Astrocyte (in vitro differentiated cells and primary cell): ENCODE data around the gene SLC25A21. TPM values are rescaled to one million over a fixed set of nuclear protein-coding genes. Genes with fewer than 3 reads are reported as not detected.

Source experiments
- DNase-seq: peaks from one replicate; pipeline ENCODE4 v3.0.0-alpha.2; 2010; ENCODE audit warnings: low read depth
- FAIRE-seq: peaks from 2 replicates; lab custom pipeline; 2011; peaks lifted over from hg19 to GRCh38; lab: Jason Lieb, UNC
- H2AFZ ChIP-seq: 2 replicates; pipeline ENCODE4 v1.6.0; 2012; ENCODE audit warnings: low read depth, low read length, inconsistent platforms
- H3K27ac ChIP-seq: 2 replicates; pipeline ENCODE4 v1.5.1; 2011; ENCODE audit warnings: low read depth, low read length, inconsistent platforms
- H3K27me3 ChIP-seq: 2 replicates; pipeline ENCODE4 v1.6.0; 2011; ENCODE audit warnings: low read length, inconsistent platforms; ENCODE audit not compliant: insufficient read depth
- H3K36me3 ChIP-seq: 2 replicates; pipeline ENCODE4 v1.5.1; 2011; ENCODE audit warnings: low read length, inconsistent platforms; ENCODE audit not compliant: insufficient read depth
- H3K4me1 ChIP-seq: 2 replicates; pipeline ENCODE4 v1.5.1; 2011; ENCODE audit warnings: low read length, inconsistent platforms; ENCODE audit not compliant: insufficient read depth
- H3K4me2 ChIP-seq: 2 replicates; pipeline ENCODE4 v1.6.0; 2012; ENCODE audit warnings: low read length, inconsistent platforms
- H3K4me3 ChIP-seq: 2 replicates; pipeline ENCODE4 v1.5.1; 2011; ENCODE audit warnings: low read depth, mild to moderate bottlenecking, low read length, inconsistent platforms; ENCODE audit not compliant: insufficient read depth
- H3K79me2 ChIP-seq: 2 replicates; pipeline ENCODE4 v1.6.0; 2012; ENCODE audit warnings: mild to moderate bottlenecking, low read length, inconsistent platforms; ENCODE audit not compliant: insufficient read depth
- H3K9ac ChIP-seq: 2 replicates; pipeline ENCODE4 v1.6.0; 2012; ENCODE audit warnings: mild to moderate bottlenecking, low read length, inconsistent platforms
- H3K9me3 ChIP-seq: 2 replicates; pipeline ENCODE4 v1.5.1; 2012; ENCODE audit warnings: low read depth, mild to moderate bottlenecking, low read length, inconsistent platforms; ENCODE audit not compliant: insufficient read depth
- H4K20me1 ChIP-seq: 2 replicates; pipeline ENCODE4 v1.6.0; 2012; ENCODE audit warnings: low read length, inconsistent platforms; ENCODE audit not compliant: insufficient read depth
- H3K27ac Mint-ChIP-seq: one replicate; pipeline ENCODE4 v1.8.0; 2021; ENCODE audit warnings: mild to moderate bottlenecking, mixed read lengths; ENCODE audit not compliant: unreplicated experiment
- H3K27me3 Mint-ChIP-seq: one replicate; pipeline ENCODE4 v1.8.0; 2021; ENCODE audit warnings: low read depth, mixed read lengths; ENCODE audit not compliant: unreplicated experiment
- H3K36me3 Mint-ChIP-seq: one replicate; pipeline ENCODE4 v1.8.0; 2021; ENCODE audit warnings: low read depth, mixed read lengths; ENCODE audit not compliant: unreplicated experiment
- H3K4me1 Mint-ChIP-seq: one replicate; pipeline ENCODE4 v1.8.0; 2021; ENCODE audit warnings: low read depth, mixed read lengths; ENCODE audit not compliant: unreplicated experiment
- H3K4me3 Mint-ChIP-seq: one replicate; pipeline ENCODE4 v1.8.0; 2021; ENCODE audit warnings: mild to moderate bottlenecking, moderate library complexity, mixed read lengths; ENCODE audit not compliant: unreplicated experiment
- H3K9me3 Mint-ChIP-seq: one replicate; pipeline ENCODE4 v1.8.0; 2021; ENCODE audit warnings: mild to moderate bottlenecking, mixed read lengths; ENCODE audit not compliant: unreplicated experiment
- EZH2 ChIP-seq: IDR thresholded peaks from 2 replicates; pipeline ENCODE4 v1.6.1; 2012; ENCODE audit warnings: mild to moderate bottlenecking, low read length, inconsistent platforms; ENCODE audit not compliant: insufficient read depth
- microRNA-seq: library from miRNA; unstranded; fragments of <30 nt; microRNA quantifications from one replicate; pipeline ENCODE4 v1.2.0, GENCODE V29; 2020
- total RNA-seq: library from RNA; stranded (reverse); gene quantifications from 2 replicates; pipeline ENCODE4 v1.2.1, GENCODE V29; 2021
- TF ChIP-seq, protein P1 (sequence below): IDR thresholded peaks from 2 replicates; pipeline ENCODE4 v1.5.1; 2011; ENCODE audit warnings: low read depth, mild to moderate bottlenecking, inconsistent platforms, low read length, moderate library complexity; ENCODE audit not compliant: insufficient read depth

SLC25A21 gene
- total RNA-seq, 1 donor from 2014 or later, result 1.5 TPM

DNA sequence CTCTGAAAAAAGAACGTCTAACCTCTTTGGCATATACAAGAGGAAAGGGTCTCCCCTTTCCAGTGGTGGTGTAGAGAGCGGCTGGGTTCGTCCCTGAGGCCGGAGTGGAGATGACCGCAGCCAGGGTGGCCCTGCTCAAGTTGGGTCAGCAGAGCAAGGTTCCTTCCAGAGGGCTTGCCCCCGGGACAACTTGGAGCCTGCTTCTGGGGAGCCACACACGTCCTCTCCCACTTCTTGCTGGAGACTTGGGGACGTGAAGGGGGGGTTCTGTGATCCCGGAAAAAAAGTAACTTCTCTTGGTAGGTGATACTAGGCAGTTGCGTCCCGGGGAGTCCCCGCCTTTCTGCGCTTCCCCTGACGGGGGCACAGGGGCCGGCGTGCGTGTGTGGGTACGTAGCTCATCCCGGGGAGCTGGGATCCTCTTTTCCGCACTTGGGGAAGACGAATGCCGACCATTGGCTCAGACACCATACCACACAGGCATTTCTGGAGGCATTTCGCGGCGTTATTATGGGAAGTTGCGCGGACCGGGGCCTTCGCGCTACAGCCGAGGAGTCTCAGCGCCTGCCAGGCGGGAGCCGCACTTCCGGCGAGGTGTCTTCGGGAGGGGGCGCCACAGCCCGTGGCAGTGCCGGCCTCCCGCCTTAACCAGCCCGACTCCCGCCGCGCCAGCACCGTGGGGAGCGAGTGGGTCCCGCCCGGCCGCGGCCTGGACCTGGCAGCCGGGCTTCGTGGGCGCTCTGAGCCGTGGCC is 525.6 kb downstream of the SLC25A21 start:
- Mint-ChIP-seq H3K27me3 (peaks cover 79% of the 10 kb centered on the region), H3K27ac (no peak overlapping the region), H3K9me3 (no peaks in the 10 kb centered on the region), H3K4me1 (peaks cover 1% of the 10 kb centered on the region), H3K36me3 (no peaks in the 10 kb centered on the region), H3K4me3 (peak overlapping the region; percentile 82)
- TF ChIP-seq, protein P1, sequence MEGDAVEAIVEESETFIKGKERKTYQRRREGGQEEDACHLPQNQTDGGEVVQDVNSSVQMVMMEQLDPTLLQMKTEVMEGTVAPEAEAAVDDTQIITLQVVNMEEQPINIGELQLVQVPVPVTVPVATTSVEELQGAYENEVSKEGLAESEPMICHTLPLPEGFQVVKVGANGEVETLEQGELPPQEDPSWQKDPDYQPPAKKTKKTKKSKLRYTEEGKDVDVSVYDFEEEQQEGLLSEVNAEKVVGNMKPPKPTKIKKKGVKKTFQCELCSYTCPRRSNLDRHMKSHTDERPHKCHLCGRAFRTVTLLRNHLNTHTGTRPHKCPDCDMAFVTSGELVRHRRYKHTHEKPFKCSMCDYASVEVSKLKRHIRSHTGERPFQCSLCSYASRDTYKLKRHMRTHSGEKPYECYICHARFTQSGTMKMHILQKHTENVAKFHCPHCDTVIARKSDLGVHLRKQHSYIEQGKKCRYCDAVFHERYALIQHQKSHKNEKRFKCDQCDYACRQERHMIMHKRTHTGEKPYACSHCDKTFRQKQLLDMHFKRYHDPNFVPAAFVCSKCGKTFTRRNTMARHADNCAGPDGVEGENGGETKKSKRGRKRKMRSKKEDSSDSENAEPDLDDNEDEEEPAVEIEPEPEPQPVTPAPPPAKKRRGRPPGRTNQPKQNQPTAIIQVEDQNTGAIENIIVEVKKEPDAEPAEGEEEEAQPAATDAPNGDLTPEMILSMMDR, result no peak
- TF ChIP-seq EZH2, result no peak
- Histone ChIP-seq H3K27me3 (peaks cover 73% of the 10 kb centered on the region), H3K4me1 (peaks cover 15% of the 10 kb centered on the region), H3K79me2 (no peaks in the 10 kb centered on the region), H3K36me3 (no peaks in the 10 kb centered on the region), H3K27ac (no peak overlapping the region), H4K20me1 (no peaks in the 10 kb centered on the region), H2AFZ (peak overlapping the region; percentile 13), H3K9ac (no peak overlapping the region), H3K9me3 (no peaks in the 10 kb centered on the region), H3K4me2 (peak overlapping the region; percentile 84), H3K4me3 (no peak overlapping the region)
- DNase-seq (no peak), FAIRE-seq (no peak)

GRCh38 chr14:36633580-36633979 is 538.8 kb downstream of the SLC25A21 start:
- H3K9me3 ChIP-seq, result no peaks in the 10 kb centered on the region
- H3K79me2 ChIP-seq, result no peaks in the 10 kb centered on the region
- FAIRE-seq, result no peak
- no peaks in the 10 kb centered on the region for H3K4me1 ChIP-seq
- Mint-ChIP-seq H3K36me3 (no peaks in the 10 kb centered on the region), H3K4me1 (no peaks in the 10 kb centered on the region), H3K9me3 (peaks cover 2% of the 10 kb centered on the region), H3K27ac (no peak overlapping the region), H3K4me3 (no peak overlapping the region), H3K27me3 (peaks cover 28% of the 10 kb centered on the region)
- H3K9ac ChIP-seq, result no peak overlapping the region
- no peaks in the 10 kb centered on the region for H3K36me3 ChIP-seq
- no peak overlapping the region for H3K27ac ChIP-seq
- H3K27me3 ChIP-seq, result peaks cover 3% of the 10 kb centered on the region
- no peak overlapping the region for H3K4me2 ChIP-seq
- H4K20me1 ChIP-seq, result no peaks in the 10 kb centered on the region
- TF ChIP-seq EZH2, result no peak
- TF ChIP-seq, protein P1, result no peak
- no peak for DNase-seq
- H3K4me3 ChIP-seq, result no peak overlapping the region
- H2AFZ ChIP-seq, result no peak overlapping the region

Small RNA genes within 50 kb of the gene (microRNA-seq; reads per million reads assigned to microRNA genes)
- gene MIR4503, result not detected

Other genes with a start within 250 kb of the SLC25A21 start
- gene MIPOL1, start 25.3 kb upstream of the SLC25A21 start, total RNA-seq, result 11.9 and 15.7 TPM in 2 replicates